H4 (cell line): ENCODE data around the gene E2F4. TPM values are rescaled to one million over a fixed set of nuclear protein-coding genes. Genes with fewer than 3 reads are reported as not detected.

Source experiments
- DNase-seq: peaks from one replicate; pipeline ENCODE4 v3.0.0-alpha.2; 2015; ENCODE audit warnings: low spot score
- total RNA-seq: library from RNA; depleted of rRNA; stranded (reverse); fragments of >200 nt; shearing (Covaris generic); gene quantifications from 2 replicates; pipeline ENCODE4 v1.2.3, GENCODE V29; 2014

Gene E2F4
- total RNA-seq, 1 experiment from 2014 or later = 80.7 TPM

DNA sequence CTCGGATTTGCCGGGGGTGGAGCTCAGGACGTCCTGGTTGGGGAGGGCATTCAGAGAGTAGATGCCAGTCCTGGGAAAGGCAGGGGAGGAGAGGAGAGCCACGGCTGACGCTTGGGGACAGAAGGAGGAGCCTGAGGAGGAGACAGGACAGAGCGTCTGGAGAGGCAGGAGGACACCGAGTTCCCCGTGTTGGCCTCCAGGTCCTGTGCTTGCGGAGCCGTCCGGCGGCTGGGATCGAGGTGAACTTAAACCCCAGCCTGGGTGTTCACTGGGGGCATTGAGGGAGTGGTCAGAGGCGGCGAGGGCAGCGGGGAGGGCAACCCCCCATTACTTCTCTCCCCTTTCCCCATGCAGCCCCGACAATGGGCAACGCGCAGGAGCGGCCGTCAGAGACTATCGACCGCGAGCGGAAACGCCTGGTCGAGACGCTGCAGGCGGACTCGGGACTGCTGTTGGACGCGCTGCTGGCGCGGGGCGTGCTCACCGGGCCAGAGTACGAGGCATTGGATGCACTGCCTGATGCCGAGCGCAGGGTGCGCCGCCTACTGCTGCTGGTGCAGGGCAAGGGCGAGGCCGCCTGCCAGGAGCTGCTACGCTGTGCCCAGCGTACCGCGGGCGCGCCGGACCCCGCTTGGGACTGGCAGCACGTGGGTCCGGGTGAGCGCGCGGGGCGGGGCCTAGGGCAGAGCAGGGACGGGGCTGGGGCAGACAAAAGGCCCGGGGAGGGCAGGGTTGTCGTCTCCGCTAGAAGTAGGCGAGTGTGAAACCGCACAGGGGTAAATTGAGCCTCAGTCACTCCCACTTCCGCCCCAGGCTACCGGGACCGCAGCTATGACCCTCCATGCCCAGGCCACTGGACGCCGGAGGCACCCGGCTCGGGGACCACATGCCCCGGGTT, 17.9 kb upstream of the E2F4 start:
- DNase-seq = peak; percentile 94

DNA sequence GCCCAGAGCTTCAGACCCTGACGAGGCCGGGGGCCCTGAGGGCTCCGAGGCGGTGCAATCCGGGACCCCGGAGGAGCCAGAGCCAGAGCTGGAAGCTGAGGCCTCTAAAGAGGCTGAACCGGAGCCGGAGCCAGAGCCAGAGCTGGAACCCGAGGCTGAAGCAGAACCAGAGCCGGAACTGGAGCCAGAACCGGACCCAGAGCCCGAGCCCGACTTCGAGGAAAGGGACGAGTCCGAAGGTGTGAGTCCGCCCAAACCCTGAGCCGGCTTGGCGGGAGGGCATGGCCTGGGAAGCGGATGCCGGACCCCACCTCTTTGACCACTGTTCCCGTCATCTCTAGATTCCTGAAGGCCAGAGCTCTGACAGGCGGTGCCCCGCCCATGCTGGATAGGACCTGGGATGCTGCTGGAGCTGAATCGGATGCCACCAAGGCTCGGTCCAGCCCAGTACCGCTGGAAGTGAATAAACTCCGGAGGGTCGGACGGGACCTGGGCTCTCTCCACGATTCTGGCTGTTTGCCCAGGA, 17.2 kb upstream of the E2F4 start:
- DNase-seq = no peak

DNA sequence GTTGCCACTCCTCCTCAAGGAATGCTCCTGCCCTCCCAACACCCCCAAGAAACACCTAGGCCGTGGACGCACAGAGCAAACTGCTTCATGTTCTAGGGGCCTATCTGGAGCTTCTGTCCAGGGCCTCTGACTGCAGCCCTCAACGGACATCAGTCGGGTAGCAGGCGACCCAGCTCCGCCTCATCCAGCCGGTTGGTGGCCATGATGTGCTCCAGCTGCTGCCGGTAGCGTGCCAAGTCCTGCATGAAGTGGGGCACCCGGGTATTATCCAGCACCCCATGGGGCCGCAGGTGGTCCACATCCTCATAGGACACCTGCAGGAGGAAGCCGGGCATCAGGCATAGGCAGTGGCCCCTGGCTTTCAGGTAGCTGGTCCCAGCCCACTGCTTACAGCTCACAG, 15.3 kb upstream of the E2F4 start:
- no peak for DNase-seq

DNA sequence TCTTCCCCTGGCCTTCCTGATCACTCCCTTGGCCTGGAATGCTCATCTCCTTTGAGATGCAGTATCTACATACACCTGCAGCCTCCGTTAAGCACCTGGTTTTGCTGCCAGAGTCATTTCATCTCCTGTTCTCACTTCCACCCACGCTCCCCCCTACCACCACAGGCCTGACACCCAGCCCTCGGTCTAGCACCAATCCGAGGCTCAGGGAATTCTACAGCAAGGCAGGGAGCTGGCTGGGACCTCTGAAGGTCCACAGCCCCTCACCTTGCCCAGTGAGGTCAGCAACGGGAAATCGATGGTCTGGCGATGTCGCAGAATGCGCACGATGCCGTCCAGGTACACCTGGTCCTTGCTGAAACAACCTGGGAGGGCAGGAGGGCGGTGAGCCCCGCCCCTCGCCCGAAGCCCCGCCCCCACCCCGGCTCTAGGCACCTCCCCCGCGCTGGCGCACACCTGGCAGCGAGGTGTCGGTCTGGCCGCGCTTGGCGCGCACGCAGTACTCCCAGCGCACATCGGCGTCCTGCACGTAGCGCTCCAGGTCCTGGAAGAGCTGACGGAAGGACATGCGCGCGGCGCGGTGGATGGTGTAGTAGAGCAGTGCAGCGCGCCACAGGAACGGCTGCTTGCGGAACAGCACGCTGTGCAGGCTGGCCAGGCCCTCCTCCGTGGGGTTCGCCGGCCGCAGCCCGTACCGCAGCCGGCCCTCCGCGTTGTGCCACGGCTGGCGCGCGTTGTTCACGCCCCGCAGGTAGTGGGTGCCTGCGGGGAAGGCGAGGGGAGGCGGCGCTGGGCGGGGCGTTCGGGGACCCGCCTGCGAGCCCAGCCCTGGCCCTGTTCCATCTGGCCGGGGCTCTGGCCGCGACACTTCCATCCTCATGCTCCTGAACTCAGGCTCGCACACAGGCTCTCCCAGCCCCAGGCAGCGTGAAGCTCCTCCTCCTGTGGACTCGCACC, 13.9 kb upstream of the E2F4 start:
- no peak for DNase-seq

DNA sequence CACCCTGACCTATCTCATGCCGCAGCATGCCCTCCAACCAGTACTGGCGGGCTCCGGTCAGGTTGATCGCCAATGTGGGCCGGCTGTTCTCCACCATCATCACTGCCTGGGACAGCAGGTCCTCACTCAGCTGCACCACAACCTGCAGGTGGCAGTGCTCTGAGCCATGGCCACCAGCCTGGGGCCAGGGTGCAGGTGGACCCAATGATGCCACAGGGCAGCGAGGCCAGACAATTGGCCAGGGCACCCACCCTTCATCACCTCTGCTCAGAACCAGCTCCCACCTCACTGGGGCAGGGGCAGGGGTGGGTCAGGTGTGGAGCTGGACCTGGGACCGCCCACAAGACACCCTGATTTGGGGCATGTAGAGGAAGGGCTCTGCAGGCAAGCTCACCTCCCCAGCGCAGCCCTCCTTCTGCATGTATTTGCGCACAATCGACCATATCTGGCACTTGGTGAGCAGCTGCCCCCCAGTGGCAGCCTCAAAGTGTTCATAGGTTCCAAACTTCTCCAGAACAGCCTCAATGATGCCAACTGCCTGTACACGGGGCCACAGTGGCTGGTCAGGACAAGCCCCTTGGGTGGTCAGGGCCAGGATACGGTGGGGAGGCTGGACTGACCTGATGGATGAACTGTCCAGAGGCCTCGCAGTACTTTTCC, 12.4 kb upstream of the E2F4 start:
- peak; percentile 27 for DNase-seq

DNA sequence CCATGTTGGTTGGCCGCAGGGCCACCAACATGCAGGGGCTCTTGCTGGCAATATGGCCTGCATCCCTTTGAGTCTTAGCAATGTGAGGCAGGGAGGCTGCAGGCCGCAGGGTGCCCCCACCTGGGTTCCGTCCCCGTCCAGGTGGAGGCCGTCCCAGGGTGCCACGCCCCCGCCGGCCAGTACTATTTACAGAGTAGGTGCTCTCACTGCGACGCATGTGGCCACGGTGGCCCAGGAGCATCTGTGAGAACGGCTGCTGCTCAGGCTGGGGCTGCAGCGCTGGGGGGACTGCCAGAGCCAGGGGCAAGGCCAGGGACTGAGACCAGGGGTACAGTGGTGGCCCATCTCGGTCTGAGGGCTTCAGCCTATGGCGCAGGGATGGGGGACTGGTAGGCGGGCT, 11.8 kb upstream of the E2F4 start:
- DNase-seq = no peak

DNA sequence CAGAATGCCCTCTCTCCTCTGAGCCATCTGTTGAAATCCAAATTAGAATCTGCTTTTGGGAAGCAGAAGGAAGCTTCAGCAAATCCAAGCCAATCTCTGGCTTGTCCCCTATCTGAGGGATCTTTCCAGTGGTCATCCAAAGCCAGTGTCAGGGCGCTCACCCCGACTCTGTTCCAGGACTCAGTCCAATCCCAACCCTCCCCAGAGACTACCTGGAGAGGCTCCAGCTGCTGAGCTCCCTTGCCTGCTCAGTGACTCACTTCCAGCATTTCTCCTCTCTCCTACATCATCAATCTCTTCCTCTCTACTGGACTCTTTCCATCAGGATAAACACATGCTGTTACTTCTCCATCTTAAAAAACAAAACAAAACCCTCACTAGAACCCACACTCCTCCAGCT, 10.6 kb upstream of the E2F4 start:
- DNase-seq = peak; percentile 57

DNA sequence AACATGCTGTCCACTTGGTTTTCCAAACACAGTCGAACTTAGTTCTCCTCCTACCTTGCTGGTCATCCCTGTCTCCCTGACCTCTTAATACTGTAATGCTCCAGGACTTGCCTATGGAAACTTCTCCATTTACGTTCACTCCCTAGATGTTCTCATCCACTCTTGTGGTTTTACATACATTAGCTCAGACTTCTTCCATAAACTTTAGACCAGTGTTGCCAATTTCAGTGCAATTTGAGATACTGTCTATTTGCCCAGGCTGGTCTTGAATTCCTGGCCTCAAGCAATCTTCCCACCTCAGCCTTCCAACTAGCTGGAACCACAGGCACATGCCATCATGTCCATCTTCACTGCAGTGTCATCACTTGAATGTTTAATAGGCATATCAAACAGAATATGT, 9.7 kb upstream of the E2F4 start:
- no peak for DNase-seq

DNA sequence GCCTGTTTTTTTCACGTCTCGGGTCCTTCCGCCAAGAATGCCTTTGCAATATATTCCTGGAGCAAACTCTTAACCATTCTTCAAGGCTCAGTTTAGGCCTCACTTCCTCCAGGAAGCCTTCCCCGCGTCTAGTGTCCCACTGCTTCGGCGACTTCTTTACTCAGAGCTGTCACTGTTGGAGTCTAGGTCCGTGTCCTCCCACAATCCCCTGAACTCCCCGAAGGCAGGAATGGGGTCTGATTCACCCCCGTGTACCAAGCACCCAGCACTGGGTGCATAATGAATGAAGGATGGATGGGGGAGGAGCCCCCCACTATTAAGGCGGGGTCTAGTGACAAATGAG, 8.7 kb upstream of the E2F4 start:
- no peak for DNase-seq

DNA sequence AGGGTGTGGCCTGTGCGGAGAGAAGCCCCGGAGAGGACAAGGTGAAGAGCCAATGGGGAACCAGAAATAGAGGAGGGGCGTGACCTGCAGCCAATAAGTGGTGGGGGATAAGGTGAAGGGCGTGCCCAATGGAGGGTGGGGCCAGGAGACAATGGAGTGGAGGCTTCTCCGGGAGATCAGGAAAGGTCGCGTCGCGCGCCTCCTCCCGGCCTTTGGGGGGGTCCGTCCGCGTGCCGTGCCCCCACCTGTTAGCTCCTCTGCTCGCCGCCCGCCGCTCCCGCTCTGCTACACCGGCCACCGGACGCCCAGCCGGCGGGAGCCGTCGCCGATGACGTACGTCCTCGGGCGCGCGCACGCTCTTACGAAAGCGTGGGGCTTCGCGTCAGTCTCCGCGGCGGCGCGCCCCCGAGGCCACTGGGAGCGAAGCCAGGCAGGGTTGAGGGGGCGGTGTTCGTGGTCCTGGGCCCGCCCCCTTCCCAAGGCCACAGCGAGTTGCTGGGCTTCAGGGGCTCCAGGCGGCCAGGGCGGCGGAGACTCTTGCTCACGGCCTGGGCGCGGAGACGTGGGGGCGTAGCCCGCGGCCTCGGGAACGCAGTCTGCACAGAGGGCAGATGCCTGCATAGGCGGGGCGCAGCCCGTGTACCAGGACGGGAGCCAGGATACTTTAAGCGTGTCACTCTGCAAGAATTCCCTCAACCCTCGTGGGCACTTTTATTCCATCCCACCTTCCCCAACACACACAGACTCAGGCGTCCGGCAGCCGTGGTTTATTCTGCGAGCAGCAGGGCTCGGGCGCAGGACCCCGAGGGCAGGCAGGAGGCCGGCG, 8.1 kb upstream of the E2F4 start, which contains the start of gene MATCAP1:
Gene MATCAP1 (minus strand): TSS at position 337 of the 826 bp plus-strand sequence. CDS start 3,353 bp downstream, outside the sequence.
- DNase-seq = peak; percentile 98

DNA sequence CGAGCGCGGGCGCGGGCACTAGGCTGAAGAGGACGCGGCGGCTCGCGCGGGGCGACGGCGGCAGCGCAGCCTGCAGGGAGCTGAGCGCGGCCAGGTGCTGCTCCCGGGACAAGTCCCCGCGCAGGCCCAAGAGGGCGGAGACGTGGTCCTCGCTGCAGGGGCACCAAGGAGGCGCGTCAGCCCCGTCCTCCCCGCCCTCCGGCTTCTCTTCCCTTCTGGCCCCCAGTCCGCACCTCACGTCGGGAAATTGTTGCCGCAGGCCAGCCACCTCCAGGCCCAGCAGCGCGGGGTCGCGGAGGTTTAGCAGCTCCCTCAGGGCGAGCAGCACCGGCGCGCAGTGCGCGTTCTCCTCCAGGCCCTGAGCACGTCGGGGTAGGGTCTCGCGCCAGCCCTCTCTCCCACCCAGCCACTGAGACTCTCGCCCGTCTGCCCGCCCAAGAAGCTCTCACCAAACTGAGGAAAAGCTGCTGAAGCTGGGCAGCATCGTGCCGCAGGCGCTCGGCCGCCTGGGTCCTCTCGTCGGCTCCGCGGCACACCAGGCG, 7.4 kb upstream of the E2F4 start:
- no peak for DNase-seq

DNA sequence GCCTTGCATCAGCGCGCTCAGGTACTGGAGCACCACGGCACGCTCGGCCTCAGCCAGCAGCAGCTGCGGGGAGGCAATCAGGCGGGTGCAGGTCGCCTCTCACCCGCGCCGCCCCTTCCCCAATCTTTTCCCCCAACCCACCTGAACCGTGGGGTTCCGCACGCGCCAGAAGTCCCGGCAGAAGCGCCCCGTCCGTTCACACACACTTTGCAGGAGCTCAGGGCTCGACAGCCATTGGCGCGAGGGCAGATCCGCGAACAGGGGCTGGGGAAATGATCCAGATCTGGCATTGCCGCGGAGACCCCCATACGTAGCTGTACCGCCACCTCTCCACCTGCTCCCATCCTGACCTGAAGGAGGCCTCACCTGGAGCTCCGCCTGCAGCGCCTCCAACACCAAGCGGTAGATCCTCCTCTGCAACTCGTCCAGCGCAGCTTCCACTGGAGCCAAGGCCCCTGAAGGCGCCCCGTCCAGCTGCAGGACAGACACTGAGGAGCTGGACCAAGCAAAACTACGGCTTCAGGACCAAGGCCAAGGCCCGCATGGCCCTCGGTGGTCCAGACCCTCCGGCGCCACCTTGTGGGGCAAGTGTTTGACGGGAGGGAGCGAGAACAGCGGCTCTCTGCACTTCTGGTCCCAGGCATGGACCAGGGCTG, 6.8 kb upstream of the E2F4 start:
- DNase-seq = peak; percentile 82

DNA sequence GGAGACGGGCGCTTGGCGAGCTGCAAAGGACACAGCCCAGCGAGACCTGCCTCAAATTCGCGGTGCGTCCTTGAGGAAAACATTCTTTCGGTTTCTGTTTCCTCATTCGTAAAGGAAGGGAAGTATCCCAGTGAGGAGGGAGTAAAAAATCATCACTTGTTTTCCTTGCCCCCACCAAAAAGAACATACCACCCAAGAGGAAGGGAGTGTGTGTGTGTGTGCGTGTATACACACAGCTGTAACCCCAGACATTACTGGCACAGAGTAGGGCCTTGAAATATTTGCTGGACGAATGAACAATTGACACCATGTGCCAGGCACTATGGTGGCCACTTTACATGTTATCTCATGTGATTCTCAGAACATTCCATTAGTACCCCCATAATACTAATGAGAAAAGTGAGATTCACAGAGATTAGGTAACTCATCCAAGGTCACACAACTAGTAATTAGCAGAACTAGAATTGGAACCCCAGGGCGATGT, 6.3 kb upstream of the E2F4 start:
- DNase-seq = no peak

DNA sequence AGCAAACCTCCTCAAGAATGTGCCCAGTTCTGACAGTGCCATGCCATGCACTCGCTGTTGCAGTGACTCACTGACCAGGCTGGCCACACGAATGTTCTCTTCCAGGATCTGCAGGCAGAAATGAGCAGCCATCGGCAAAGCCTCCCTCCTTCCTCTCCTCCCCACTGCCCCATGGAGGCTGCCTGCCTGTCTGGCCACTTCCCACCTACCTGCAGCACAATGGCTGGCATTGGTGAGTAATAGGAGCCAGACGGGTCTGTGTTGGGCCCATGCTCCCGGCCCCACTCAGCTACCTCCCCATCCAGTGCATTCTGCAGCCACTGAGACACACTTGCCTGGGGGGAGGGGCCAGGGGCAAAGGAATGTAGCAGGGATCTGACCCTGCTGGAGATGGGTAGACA, 5.4 kb upstream of the E2F4 start:
- DNase-seq = no peak

DNA sequence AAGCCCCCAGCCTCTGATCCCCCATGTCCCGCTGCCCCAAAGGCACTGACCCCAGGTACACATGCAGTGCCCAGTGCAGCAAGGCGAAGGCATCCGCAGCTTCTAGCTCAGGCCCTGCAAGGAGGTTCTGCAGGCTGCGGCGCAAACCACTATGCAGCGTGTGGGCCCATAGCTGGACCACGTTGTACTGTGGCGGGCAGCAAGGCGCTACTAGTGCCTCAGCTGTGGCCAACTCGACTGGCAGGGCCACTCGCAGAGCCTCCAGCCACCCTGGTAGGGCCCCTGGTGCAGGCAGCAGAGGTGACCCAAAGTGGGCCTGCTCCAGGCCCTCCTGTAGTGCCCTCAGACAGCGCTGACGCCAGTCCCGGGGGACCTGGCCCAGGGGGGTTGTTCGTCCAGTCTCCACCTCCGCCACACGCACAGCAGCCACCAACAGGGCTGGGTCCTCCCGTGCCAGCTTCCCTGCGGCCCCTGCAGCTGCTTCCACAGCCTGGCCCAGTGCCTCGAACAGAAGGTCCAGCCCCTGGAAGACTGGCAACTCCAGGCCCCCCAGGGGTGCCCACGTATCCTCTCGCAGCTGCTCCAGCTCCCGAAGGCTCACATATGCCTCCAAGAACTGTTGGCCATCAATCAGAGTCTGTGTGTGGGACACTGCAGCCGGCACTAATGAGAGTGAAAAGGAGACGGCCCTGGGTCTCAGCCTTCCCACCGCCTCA, 4.6 kb upstream of the E2F4 start:
- DNase-seq = no peak

DNA sequence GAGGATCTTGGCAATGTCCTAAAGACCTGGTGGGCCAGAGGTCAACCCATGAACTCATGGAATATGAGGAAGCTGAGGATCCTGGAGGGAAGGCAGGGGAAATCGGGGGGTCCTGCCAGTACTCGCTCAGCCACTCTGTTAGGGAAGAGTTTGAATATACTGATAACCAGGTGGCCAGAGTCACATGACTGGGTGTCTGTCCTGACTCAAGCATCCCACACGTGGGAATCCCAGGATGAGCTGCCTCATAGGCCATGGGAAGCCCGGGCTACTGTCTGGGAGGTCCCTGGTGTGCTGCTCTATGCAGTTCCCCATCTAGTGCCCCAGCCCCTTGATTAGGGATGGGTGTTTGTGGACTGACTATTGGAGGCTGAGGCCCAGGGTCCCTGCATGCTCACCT, 3.6 kb upstream of the E2F4 start:
- DNase-seq = no peak

DNA sequence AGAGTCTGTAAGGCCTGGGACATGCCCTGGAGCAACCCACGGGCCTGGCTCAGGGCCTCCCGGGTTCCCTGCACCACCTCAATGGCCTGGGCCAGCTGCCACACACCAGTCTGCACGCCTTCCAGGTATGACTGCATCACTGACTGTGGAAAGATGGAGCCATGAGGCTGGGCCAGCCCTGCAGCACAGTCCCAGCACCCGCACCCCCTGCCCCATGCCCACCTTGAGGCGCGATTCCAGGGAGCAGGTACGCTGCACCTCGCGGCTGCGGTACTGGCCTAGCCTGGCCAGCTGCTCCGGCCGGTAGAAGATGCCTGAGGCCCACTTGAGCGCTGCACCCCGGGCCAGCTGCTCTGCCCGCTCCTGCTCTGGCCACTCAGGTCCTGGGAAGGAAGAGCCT, 3.2 kb upstream of the E2F4 start:
- no peak for DNase-seq

DNA sequence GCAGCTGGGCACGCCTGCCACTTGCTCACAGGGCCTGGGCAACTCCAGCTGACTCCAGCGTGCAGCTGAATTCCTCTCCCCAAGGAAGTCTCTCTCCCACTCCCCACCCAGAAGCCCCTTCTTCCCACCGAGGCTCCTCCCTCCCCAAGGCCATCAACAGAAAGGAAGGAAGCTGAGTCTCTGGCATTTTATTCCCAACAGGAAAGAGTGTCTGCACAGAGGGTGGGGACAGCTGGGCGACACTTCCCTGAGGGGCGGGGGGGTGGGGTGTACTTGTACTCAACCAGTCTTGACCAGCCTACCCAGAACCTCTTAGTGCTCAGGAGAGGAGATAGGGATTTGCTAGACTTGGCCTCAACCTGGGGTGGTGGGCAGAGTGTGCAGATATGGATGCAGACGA, 1.9 kb upstream of the E2F4 start, which contains the start of gene EXOC3L1:
Gene EXOC3L1 (minus strand): TSS at position 96 of the 400 bp plus-strand sequence. CDS start 460 bp downstream, outside the sequence.
- DNase-seq = no peak
